HG02763 (cell line): ENCODE results near the gene SLC9A9.

Source experiments
- ATAC-seq: cut with Tn5 transposase; IDR thresholded peaks from one replicate; pipeline ENCODE4 v1.9.1; 2021; ENCODE audit warnings: mild to moderate bottlenecking, moderate library complexity; ENCODE audit not compliant: unreplicated experiment

Gene SLC9A9

DNA sequence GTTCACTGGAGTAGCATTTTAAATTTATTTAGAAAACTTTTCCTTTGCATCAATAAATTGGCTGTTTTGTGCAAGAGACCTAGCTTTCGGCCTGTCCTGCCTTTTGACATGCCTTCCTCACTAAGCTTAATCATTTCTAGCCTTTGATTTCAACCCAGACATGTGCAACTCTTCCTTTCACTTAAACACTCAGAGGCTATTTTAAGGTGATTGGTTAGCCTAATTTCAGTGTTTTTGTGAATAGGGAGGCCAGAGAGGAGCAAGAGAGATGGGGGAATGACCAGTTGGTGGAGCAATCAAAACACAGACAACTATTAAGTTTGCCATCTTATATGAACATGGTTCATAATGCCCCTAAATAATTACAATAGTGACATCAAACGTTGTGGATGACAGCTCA is 333.4 kb downstream of the SLC9A9 start:
- no peak for ATAC-seq

GRCh38 chr3:143514109-143514508 is 334.2 kb downstream of the SLC9A9 start:
- ATAC-seq = no peak

GRCh38 chr3:143511174-143511879 is 336.9 kb downstream of the SLC9A9 start:
- ATAC-seq = no peak

GRCh38 chr3:143510601-143511000 is 337.7 kb downstream of the SLC9A9 start:
- ATAC-seq = no peak

GRCh38 chr3:143507735-143508580 is 340.3 kb downstream of the SLC9A9 start:
- no peak for ATAC-seq

GRCh38 chr3:143506190-143506589 is 342.1 kb downstream of the SLC9A9 start:
- no peak for ATAC-seq

GRCh38 chr3:143503325-143503885 is 344.9 kb downstream of the SLC9A9 start:
- ATAC-seq = no peak

DNA sequence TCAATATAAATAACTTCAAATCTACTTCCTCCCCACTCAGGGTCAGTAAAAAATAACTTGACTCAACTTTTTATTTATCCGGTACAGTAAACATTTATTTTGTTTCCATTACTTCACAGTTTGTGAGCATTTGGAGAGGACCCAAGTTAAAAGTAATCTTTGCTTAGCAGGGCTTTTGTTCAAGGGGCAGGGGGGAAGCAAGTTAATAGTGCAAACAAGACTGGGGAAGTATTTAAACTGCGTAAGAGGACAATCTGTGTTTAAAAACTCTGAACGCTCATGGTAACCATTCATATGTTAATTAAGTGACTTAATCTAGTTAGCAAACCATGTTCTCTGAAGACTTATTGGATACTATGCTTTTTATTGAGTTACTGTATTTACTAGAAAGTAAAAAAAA is 346.2 kb downstream of the SLC9A9 start:
- no peak for ATAC-seq

- ATAC-seq = no peak
Measured at GRCh38 chr3:143497382-143497781, 350.9 kb downstream of the SLC9A9 start.

GRCh38 chr3:143496191-143496590 is 352.1 kb downstream of the SLC9A9 start:
- ATAC-seq = no peak

DNA sequence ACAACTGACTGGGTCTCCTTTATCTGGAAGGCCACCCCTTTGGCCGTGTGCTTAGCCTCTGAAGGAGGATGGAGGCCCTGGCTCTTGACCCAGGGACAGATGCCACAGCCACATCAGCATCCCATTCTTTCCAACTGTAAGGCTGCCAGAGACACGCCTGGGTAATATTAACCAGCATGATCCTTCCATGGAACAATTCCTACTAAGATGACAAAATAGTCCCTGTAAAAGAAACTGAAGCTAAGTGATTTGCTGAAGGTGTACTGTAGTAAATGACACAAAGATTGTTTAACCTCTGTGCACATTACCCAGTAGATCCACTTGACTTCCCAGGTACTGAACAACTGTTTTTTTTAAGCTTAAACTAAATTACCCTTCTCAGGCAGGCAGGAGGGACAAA is 352.7 kb downstream of the SLC9A9 start:
- no peak for ATAC-seq

DNA sequence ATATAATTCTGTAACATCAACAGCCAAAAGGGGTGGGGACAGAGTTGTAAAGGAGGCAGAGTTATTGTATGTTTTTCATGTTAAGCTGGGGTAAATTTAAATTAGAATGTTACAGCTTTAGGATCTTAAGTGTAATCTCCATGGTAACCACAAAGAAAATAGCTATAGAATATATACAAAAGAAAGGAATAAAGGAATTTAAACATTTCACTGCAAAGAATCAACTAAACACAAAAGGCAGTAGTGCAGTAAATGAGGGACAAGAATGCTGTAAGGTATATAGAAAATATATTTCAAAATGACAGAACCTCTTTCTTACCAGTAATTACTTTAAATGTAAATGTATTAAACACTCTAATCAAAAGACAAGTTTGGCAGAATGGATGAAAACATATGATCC is 361.7 kb downstream of the SLC9A9 start:
- ATAC-seq = no peak

DNA sequence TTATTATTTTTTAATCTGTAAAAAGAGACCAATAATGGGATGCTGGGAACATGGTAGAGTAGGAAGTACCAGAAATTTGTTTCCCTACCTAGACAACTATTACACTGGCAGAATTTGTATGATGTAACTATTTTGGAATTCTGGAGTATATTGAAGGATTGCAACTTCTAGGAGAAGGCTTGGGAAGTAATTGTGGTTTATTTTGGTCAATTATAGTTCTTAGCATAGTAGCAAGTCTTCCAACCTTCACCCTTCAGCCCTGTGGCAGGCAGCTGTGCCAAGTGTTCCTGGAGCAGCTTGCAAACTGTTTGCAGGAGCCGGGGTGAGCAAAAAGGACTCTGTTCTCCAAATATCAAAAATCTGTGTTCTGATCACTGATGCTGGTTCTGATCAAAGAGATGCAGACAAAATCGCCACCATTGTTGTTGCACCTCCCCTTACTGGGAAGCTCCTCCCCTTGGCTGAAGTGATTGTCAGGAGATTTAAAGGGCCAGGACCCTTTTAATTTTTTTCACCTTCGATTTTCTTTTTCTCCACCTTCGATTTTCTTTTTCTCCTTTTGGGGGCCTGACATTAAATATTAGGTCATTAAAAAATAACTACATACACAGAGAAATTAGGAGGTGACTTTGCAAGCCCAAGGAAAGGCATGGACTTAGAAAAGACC is 363.3 kb downstream of the SLC9A9 start:
- no peak for ATAC-seq

GRCh38 chr3:143483214-143483613 is 365.1 kb downstream of the SLC9A9 start:
- no peak for ATAC-seq

- no peak for ATAC-seq
Measured at GRCh38 chr3:143482106-143483088, 365.9 kb downstream of the SLC9A9 start.

DNA sequence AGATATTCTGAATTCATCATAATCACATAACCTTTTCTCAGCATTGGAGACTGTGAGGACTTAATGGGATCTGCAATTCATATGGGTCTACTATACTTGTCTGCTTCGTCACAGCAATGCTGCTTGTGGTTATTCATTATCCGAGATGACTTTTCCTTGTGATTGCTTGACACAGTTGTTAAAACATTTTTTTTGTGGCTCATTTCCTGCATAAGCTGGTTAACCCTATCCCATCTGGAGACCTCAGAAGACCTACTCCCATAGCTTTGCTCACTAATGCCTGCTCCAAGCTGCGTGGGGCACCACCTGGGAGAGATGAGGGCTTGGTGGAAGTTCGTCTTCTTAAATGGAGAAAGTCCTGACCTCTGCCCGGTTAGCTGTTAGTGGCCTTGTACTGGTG is 367.9 kb downstream of the SLC9A9 start:
- ATAC-seq = no peak

GRCh38 chr3:143479727-143480126 is 368.5 kb downstream of the SLC9A9 start:
- ATAC-seq = no peak

DNA sequence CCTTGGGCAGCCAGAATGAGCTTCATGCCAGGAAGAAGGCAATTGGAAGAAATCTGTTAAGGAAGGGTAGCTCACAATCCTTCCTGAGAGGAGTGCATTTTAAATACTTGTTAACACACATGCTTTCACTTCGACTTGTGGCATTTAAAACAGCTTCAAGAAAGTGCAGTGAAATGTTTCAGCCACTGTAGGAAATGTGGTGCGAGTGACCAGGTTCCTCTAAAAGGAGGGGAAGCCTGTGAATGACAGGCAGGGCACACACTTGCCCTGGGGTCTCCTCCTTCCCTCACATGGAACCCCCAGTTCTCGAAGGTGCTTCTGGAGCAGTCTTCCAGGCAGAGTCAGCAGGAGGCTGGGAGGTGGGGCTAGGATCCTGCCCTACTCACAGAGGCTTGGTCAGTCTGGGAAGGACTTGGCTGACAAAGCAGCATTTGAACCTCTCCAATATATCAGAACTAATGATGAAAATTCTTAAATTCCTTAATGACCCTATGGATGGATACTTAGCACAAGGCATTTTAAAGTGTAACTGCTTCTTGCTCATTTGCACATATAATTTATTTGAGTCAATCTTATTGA is 370.1 kb downstream of the SLC9A9 start:
- no peak for ATAC-seq

DNA sequence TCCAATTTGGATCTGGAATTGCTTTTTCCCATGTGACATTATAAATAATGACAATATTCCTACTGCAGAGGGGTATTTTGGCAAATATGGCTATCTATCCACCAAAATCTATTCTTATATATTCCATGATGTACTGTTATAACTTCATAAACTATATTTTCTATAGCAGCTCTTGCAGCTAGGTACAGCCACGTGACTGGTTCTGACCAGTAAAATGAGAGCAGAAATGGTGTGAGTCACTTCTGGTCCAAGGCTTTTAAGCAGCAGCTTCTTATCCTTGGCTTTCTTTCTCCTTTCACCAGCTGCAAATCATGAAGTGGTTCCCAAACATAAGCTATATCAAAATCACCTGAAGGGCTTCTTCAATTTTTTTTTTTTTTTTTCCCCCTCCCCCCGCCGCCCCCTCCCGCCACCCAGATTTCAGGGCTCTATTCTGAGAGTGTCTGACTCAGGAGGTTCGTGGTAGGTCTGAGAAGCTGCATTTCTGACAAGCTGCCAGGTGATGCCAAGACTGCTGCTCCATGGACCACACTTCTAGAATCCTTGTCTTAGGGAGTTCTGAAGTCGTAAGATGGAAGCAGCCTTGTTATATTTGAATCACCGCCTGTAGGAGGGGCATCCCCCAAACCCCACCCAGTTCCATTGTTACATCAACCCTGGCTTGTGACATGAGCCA is 371.2 kb downstream of the SLC9A9 start:
- no peak for ATAC-seq
